Breast epithelium (tissue), 3 donors: ENCODE data around the gene PPAN.

ENCODE experiments used
- POLR2A ChIP-seq: fragments of 450-650 bp; IDR thresholded peaks from one replicate; pipeline ENCODE4 v1.6.1; 2016; ENCODE audit warnings: antibody characterized with exemption, mild to moderate bottlenecking, moderate library complexity
- POLR2AphosphoS5 ChIP-seq, 3 donors: sonication (generic); formaldehyde crosslinking; IDR thresholded peaks; one replicate each; pipeline ENCODE4 v1.6.1; 2017; ENCODE audit warnings: antibody characterized with exemption in 3 of 3
- TF ChIP-seq, protein P1 (sequence below), 3 donors: fragments of 450-650 bp; IDR thresholded peaks; one replicate each; pipeline ENCODE4 v1.5.1; 2016 to 2017; ENCODE audit warnings: antibody characterized with exemption in 3 of 3, mild to moderate bottlenecking in 3 of 3, moderate library complexity in 3 of 3

DNA sequence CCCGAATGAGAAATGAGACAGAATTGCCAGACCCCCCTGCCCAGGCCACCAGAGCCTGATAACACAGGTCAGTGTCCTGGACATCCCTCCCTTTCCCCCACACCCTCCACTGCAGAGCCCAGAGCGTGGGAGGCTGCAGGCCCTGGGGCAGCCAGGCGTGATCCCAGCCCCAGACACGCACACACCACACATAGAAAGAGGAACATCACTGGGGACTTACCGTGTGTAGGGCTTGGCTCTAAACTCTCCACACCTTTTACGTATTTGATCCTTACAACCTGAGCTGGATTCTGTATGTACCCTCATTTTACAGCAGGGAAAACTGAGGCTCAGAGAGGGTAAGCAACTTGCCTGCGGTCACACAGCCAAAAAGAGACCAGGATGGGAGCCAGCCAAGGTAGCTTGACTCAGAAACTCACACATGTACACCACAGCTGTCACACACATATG lies 3.4 kb upstream of the PPAN start:
- TF ChIP-seq, protein P1, sequence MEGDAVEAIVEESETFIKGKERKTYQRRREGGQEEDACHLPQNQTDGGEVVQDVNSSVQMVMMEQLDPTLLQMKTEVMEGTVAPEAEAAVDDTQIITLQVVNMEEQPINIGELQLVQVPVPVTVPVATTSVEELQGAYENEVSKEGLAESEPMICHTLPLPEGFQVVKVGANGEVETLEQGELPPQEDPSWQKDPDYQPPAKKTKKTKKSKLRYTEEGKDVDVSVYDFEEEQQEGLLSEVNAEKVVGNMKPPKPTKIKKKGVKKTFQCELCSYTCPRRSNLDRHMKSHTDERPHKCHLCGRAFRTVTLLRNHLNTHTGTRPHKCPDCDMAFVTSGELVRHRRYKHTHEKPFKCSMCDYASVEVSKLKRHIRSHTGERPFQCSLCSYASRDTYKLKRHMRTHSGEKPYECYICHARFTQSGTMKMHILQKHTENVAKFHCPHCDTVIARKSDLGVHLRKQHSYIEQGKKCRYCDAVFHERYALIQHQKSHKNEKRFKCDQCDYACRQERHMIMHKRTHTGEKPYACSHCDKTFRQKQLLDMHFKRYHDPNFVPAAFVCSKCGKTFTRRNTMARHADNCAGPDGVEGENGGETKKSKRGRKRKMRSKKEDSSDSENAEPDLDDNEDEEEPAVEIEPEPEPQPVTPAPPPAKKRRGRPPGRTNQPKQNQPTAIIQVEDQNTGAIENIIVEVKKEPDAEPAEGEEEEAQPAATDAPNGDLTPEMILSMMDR (IDR thresholded peaks at IDR 0.05) = no peak
- TF ChIP-seq POLR2A = no peak
- TF ChIP-seq POLR2AphosphoS5 (IDR thresholded peaks at IDR 0.05) = no peak
